ENCODE results near the gene CCDC148. TPM values are rescaled to one million over a fixed set of nuclear protein-coding genes. Genes with fewer than 3 reads are reported as not detected.
"Not testable (repeated sequence)": the region's sequence is repeated elsewhere in the genome, so short reads cannot be mapped to it uniquely, and the experiment has no call there.

The CCDC148 gene
- total and polyA plus RNA-seq, 2 donors = 0.55 to 1.1 TPM

- no peak for DNase-seq (ENCODE audit: low read depth in 6 of 9, low spot score in 9 of 9)
- Histone ChIP-seq H3K4me1 (ENCODE audit: control insufficient read depth in 2 of 2, insufficient read depth in 2 of 2, low read length in 2 of 2) (no peaks in the 10 kb centered on the region), H3K27ac (ENCODE audit: low read depth in 1 of 2, low read length in 1 of 2) (no peak overlapping the region), H3K4me3 (ENCODE audit: low read length in 2 of 2) (no peak overlapping the region), H3K36me3 (ENCODE audit: control insufficient read depth in 2 of 2, insufficient read depth in 2 of 2, low read length in 1 of 2) (no peaks in the 10 kb centered on the region), H3K9me3 (ENCODE audit: control insufficient read depth in 2 of 2, insufficient read depth in 1 of 2, low read length in 1 of 2) (no peaks in the 10 kb centered on the region), H3K27me3 (ENCODE audit: control insufficient read depth in 2 of 2, insufficient read depth in 1 of 2, low read length in 1 of 2) (no peaks in the 10 kb centered on the region)
- WGBS = 97% methylated on average over 2 of the region's 2 CpGs
Observed at GRCh38 chr2:158357699-158358098, 98.9 kb downstream of the CCDC148 start.

GRCh38 chr2:158357122-158357521, 99.4 kb downstream of the CCDC148 start:
- Histone ChIP-seq H3K4me3 (ENCODE audit: low read length in 2 of 2) (no peak overlapping the region), H3K27me3 (ENCODE audit: control insufficient read depth in 2 of 2, insufficient read depth in 1 of 2, low read length in 1 of 2) (no peaks in the 10 kb centered on the region), H3K9me3 (ENCODE audit: control insufficient read depth in 2 of 2, insufficient read depth in 1 of 2, low read length in 1 of 2) (no peaks in the 10 kb centered on the region), H3K27ac (ENCODE audit: low read depth in 1 of 2, low read length in 1 of 2) (no peak overlapping the region), H3K36me3 (ENCODE audit: control insufficient read depth in 2 of 2, insufficient read depth in 2 of 2, low read length in 1 of 2) (no peaks in the 10 kb centered on the region), H3K4me1 (ENCODE audit: control insufficient read depth in 2 of 2, insufficient read depth in 2 of 2, low read length in 2 of 2) (no peaks in the 10 kb centered on the region)
- DNase-seq (ENCODE audit: low read depth in 6 of 9, low spot score in 9 of 9) = no peak
- WGBS = 97% methylated on average over 1 of the region's 1 CpG

- not testable (repeated sequence) for H3K36me3 ChIP-seq (ENCODE audit: control insufficient read depth in 2 of 2, insufficient read depth in 2 of 2, low read length in 1 of 2); H3K9me3 ChIP-seq (ENCODE audit: control insufficient read depth in 2 of 2, insufficient read depth in 1 of 2, low read length in 1 of 2); H3K4me1 ChIP-seq (ENCODE audit: control insufficient read depth in 2 of 2, insufficient read depth in 2 of 2, low read length in 2 of 2); H3K27ac ChIP-seq (ENCODE audit: low read depth in 1 of 2, low read length in 1 of 2); H3K27me3 ChIP-seq (ENCODE audit: control insufficient read depth in 2 of 2, insufficient read depth in 1 of 2, low read length in 1 of 2); H3K4me3 ChIP-seq (ENCODE audit: low read length in 2 of 2); DNase-seq (ENCODE audit: low read depth in 6 of 9, low spot score in 9 of 9)
- WGBS = 88% methylated on average over 9 of the region's 14 CpGs
Observed at GRCh38 chr2:158351466-158351816, 105.1 kb downstream of the CCDC148 start.

- H3K4me3 ChIP-seq (ENCODE audit: low read length in 2 of 2); H3K9me3 ChIP-seq (ENCODE audit: control insufficient read depth in 2 of 2, insufficient read depth in 1 of 2, low read length in 1 of 2); DNase-seq (ENCODE audit: low read depth in 6 of 9, low spot score in 9 of 9); H3K27me3 ChIP-seq (ENCODE audit: control insufficient read depth in 2 of 2, insufficient read depth in 1 of 2, low read length in 1 of 2); H3K27ac ChIP-seq (ENCODE audit: low read depth in 1 of 2, low read length in 1 of 2); H3K36me3 ChIP-seq (ENCODE audit: control insufficient read depth in 2 of 2, insufficient read depth in 2 of 2, low read length in 1 of 2); H3K4me1 ChIP-seq (ENCODE audit: control insufficient read depth in 2 of 2, insufficient read depth in 2 of 2, low read length in 2 of 2): not testable (repeated sequence)
- WGBS = 93% methylated on average over 20 of the region's 20 CpGs
Observed at GRCh38 chr2:158350751-158351465, 105.6 kb downstream of the CCDC148 start.

- no peaks in the 10 kb centered on the region for H3K36me3 ChIP-seq (ENCODE audit: control insufficient read depth in 2 of 2, insufficient read depth in 2 of 2, low read length in 1 of 2)
- no peak overlapping the region for H3K27ac ChIP-seq (ENCODE audit: low read depth in 1 of 2, low read length in 1 of 2)
- H3K27me3 ChIP-seq (ENCODE audit: control insufficient read depth in 2 of 2, insufficient read depth in 1 of 2, low read length in 1 of 2) = no peaks in the 10 kb centered on the region
- H3K9me3 ChIP-seq (ENCODE audit: control insufficient read depth in 2 of 2, insufficient read depth in 1 of 2, low read length in 1 of 2) = no peaks in the 10 kb centered on the region
- WGBS = 92% methylated on average over 2 of the region's 2 CpGs
- no peak overlapping the region for H3K4me3 ChIP-seq (ENCODE audit: low read length in 2 of 2)
- DNase-seq (ENCODE audit: low read depth in 6 of 9, low spot score in 9 of 9) = no peak
- no peaks in the 10 kb centered on the region for H3K4me1 ChIP-seq (ENCODE audit: control insufficient read depth in 2 of 2, insufficient read depth in 2 of 2, low read length in 2 of 2)
Observed at GRCh38 chr2:158346032-158346431, 110.5 kb downstream of the CCDC148 start.

GRCh38 chr2:158339513-158339912, 117.0 kb downstream of the CCDC148 start:
- Histone ChIP-seq H3K36me3 (ENCODE audit: control insufficient read depth in 2 of 2, insufficient read depth in 2 of 2, low read length in 1 of 2) (no peaks in the 10 kb centered on the region), H3K9me3 (ENCODE audit: control insufficient read depth in 2 of 2, insufficient read depth in 1 of 2, low read length in 1 of 2) (no peaks in the 10 kb centered on the region), H3K4me3 (ENCODE audit: low read length in 2 of 2) (no peak overlapping the region), H3K27me3 (ENCODE audit: control insufficient read depth in 2 of 2, insufficient read depth in 1 of 2, low read length in 1 of 2) (no peaks in the 10 kb centered on the region), H3K4me1 (ENCODE audit: control insufficient read depth in 2 of 2, insufficient read depth in 2 of 2, low read length in 2 of 2) (no peaks in the 10 kb centered on the region), H3K27ac (ENCODE audit: low read depth in 1 of 2, low read length in 1 of 2) (no peak overlapping the region)
- no peak for DNase-seq (ENCODE audit: low read depth in 6 of 9, low spot score in 9 of 9)

- no peak for DNase-seq (ENCODE audit: low read depth in 6 of 9, low spot score in 9 of 9)
- Histone ChIP-seq H3K9me3 (ENCODE audit: control insufficient read depth in 2 of 2, insufficient read depth in 1 of 2, low read length in 1 of 2) (no peaks in the 10 kb centered on the region), H3K27me3 (ENCODE audit: control insufficient read depth in 2 of 2, insufficient read depth in 1 of 2, low read length in 1 of 2) (no peaks in the 10 kb centered on the region), H3K27ac (ENCODE audit: low read depth in 1 of 2, low read length in 1 of 2) (no peak overlapping the region), H3K4me3 (ENCODE audit: low read length in 2 of 2) (no peak overlapping the region), H3K36me3 (ENCODE audit: control insufficient read depth in 2 of 2, insufficient read depth in 2 of 2, low read length in 1 of 2) (no peaks in the 10 kb centered on the region), H3K4me1 (ENCODE audit: control insufficient read depth in 2 of 2, insufficient read depth in 2 of 2, low read length in 2 of 2) (no peaks in the 10 kb centered on the region)
Observed at GRCh38 chr2:158337018-158337417, 119.5 kb downstream of the CCDC148 start.

GRCh38 chr2:158331799-158332198, 124.8 kb downstream of the CCDC148 start:
- not testable (repeated sequence) for H3K4me1 ChIP-seq (ENCODE audit: control insufficient read depth in 2 of 2, insufficient read depth in 2 of 2, low read length in 2 of 2)
- WGBS = 90% methylated on average over 1 of the region's 2 CpGs

GRCh38 chr2:158325782-158326340, 130.7 kb downstream of the CCDC148 start:
- DNase-seq (ENCODE audit: low read depth in 6 of 9, low spot score in 9 of 9) = no peak
- H3K36me3 ChIP-seq (ENCODE audit: control insufficient read depth in 2 of 2, insufficient read depth in 2 of 2, low read length in 1 of 2) = no peaks in the 10 kb centered on the region
- H3K27me3 ChIP-seq (ENCODE audit: control insufficient read depth in 2 of 2, insufficient read depth in 1 of 2, low read length in 1 of 2) = no peaks in the 10 kb centered on the region
- H3K27ac ChIP-seq (ENCODE audit: low read depth in 1 of 2, low read length in 1 of 2) = no peak overlapping the region
- H3K9me3 ChIP-seq (ENCODE audit: control insufficient read depth in 2 of 2, insufficient read depth in 1 of 2, low read length in 1 of 2) = no peaks in the 10 kb centered on the region
- 92% methylated on average over 2 of the region's 2 CpGs for WGBS
- H3K4me1 ChIP-seq (ENCODE audit: control insufficient read depth in 2 of 2, insufficient read depth in 2 of 2, low read length in 2 of 2) = no peaks in the 10 kb centered on the region
- no peak overlapping the region for H3K4me3 ChIP-seq (ENCODE audit: low read length in 2 of 2)

More at GRCh38 chr2:158331799-158332198, 124.8 kb downstream of the CCDC148 start:
- H3K4me3 ChIP-seq (ENCODE audit: low read length in 2 of 2); H3K27ac ChIP-seq (ENCODE audit: low read depth in 1 of 2, low read length in 1 of 2); H3K9me3 ChIP-seq (ENCODE audit: control insufficient read depth in 2 of 2, insufficient read depth in 1 of 2, low read length in 1 of 2); DNase-seq (ENCODE audit: low read depth in 6 of 9, low spot score in 9 of 9); H3K27me3 ChIP-seq (ENCODE audit: control insufficient read depth in 2 of 2, insufficient read depth in 1 of 2, low read length in 1 of 2); H3K36me3 ChIP-seq (ENCODE audit: control insufficient read depth in 2 of 2, insufficient read depth in 2 of 2, low read length in 1 of 2): not testable (repeated sequence)

Measured in thymus (tissue), 11 donors.